Suprapubic skin (tissue), 4 donors: ENCODE data around the gene NEGR1. TPM values are rescaled to one million over a fixed set of nuclear protein-coding genes. Genes with fewer than 3 reads are reported as not detected.

Experiments used
- DNase-seq, 2 donors: peaks; one replicate each; pipeline ENCODE4 v3.0.0-alpha.2; 2019; ENCODE audit warnings: low spot score in 2 of 2
- H3K27ac ChIP-seq: fragments of 200-600 bp; sonication (generic); one replicate; pipeline ENCODE4 v1.5.1; 2019
- H3K27me3 ChIP-seq: fragments of 200-600 bp; sonication (generic); one replicate; pipeline ENCODE4 v1.5.1; 2019
- H3K36me3 ChIP-seq: fragments of 200-600 bp; sonication (generic); one replicate; pipeline ENCODE4 v1.5.1; 2019
- H3K4me1 ChIP-seq: fragments of 200-600 bp; sonication (generic); one replicate; pipeline ENCODE4 v1.5.1; 2019
- H3K4me3 ChIP-seq: fragments of 200-600 bp; sonication (generic); one replicate; pipeline ENCODE4 v1.5.1; 2019; ENCODE audit warnings: mild to moderate bottlenecking
- H3K9me3 ChIP-seq: fragments of 200-600 bp; sonication (generic); one replicate; pipeline ENCODE4 v1.5.1; 2019
- CTCF ChIP-seq, 2 donors: fragments of 200-600 bp in 1 of 2; fragments of 450-650 bp in 1 of 2; sonication (generic) in 1 of 2; IDR thresholded peaks; one replicate each; pipeline ENCODE4 v1.5.1; 2016 to 2019; ENCODE audit warnings: antibody characterized with exemption in 2 of 2, mild to moderate bottlenecking in 1 of 2, moderate library complexity in 1 of 2
- EP300 ChIP-seq: sonication (generic); formaldehyde crosslinking; IDR thresholded peaks from one replicate; pipeline ENCODE4 v1.6.1; 2017; ENCODE audit warnings: antibody characterized with exemption
- POLR2A ChIP-seq, 2 donors: fragments of 450-650 bp; IDR thresholded peaks; one replicate each; pipeline ENCODE4 v1.6.1; 2017; ENCODE audit warnings: antibody characterized with exemption in 2 of 2, mild to moderate bottlenecking in 2 of 2, moderate library complexity in 2 of 2
- POLR2AphosphoS5 ChIP-seq, 3 donors: sonication (generic); formaldehyde crosslinking; IDR thresholded peaks; one replicate each; pipeline ENCODE4 v1.6.1; 2017; ENCODE audit warnings: antibody characterized with exemption in 3 of 3
- WGBS: methylation state at CpG from one replicate; pipeline ENCODE4 v1.1.5; 2018; 5-methylcytosine and 5-hydroxymethylcytosine counted together
- total RNA-seq, 4 donors: library from RNA; depleted of rRNA; stranded (reverse); fragments of >200 nt; gene quantifications; one replicate each; pipeline ENCODE4 v1.1.0, GENCODE V29; 2016

The NEGR1 gene
- total RNA-seq, 4 donors from 2014 or later = 3.0 to 9.9 (median 3.8) TPM

GRCh38 chr1:72086394-72086793 is 195.9 kb downstream of the NEGR1 start:
- WGBS = 79% methylated on average over 3 of the region's 3 CpGs
- Histone ChIP-seq H3K9me3 (no peaks in the 10 kb centered on the region), H3K36me3 (no peaks in the 10 kb centered on the region), H3K4me1 (no peaks in the 10 kb centered on the region), H3K27ac (no peak overlapping the region), H3K4me3 (no peak overlapping the region), H3K27me3 (no peaks in the 10 kb centered on the region)
- DNase-seq = no peak
- TF ChIP-seq EP300 = no peak
- TF ChIP-seq POLR2AphosphoS5 (IDR thresholded peaks at IDR 0.05) = no peak
- TF ChIP-seq POLR2A (IDR thresholded peaks at IDR 0.05) = no peak
- no peak for TF ChIP-seq CTCF (IDR thresholded peaks at IDR 0.05)

GRCh38 chr1:72075425-72075824 is 206.9 kb downstream of the NEGR1 start:
- DNase-seq = no peak
- no peak for TF ChIP-seq POLR2AphosphoS5 (IDR thresholded peaks at IDR 0.05)
- no peak for TF ChIP-seq EP300
- TF ChIP-seq POLR2A (IDR thresholded peaks at IDR 0.05) = no peak
- TF ChIP-seq CTCF (IDR thresholded peaks at IDR 0.05) = no peak
- Histone ChIP-seq H3K36me3 (no peaks in the 10 kb centered on the region), H3K27ac (no peak overlapping the region), H3K4me1 (no peaks in the 10 kb centered on the region), H3K27me3 (no peaks in the 10 kb centered on the region), H3K9me3 (no peaks in the 10 kb centered on the region), H3K4me3 (no peak overlapping the region)

GRCh38 chr1:72066431-72066830 is 215.9 kb downstream of the NEGR1 start:
- Histone ChIP-seq H3K27me3 (no peaks in the 10 kb centered on the region), H3K9me3 (no peaks in the 10 kb centered on the region), H3K36me3 (no peaks in the 10 kb centered on the region), H3K4me3 (no peak overlapping the region), H3K4me1 (peaks cover 21% of the 10 kb centered on the region), H3K27ac (no peak overlapping the region)
- TF ChIP-seq POLR2AphosphoS5 (IDR thresholded peaks at IDR 0.05) (no peak), EP300 (no peak), POLR2A (IDR thresholded peaks at IDR 0.05) (no peak), CTCF (IDR thresholded peaks at IDR 0.05) (no peak)
- WGBS = 43% methylated on average over 7 of the region's 7 CpGs
- DNase-seq = no peak

GRCh38 chr1:72064196-72065075 is 217.9 kb downstream of the NEGR1 start:
- Histone ChIP-seq H3K27ac (no peak overlapping the region), H3K4me1 (peaks cover 21% of the 10 kb centered on the region), H3K4me3 (no peak overlapping the region), H3K36me3 (no peaks in the 10 kb centered on the region), H3K9me3 (no peaks in the 10 kb centered on the region), H3K27me3 (no peaks in the 10 kb centered on the region)
- 59% methylated on average over 3 of the region's 3 CpGs for WGBS
- no peak for TF ChIP-seq POLR2A (IDR thresholded peaks at IDR 0.05)
- no peak for TF ChIP-seq EP300
- no peak for TF ChIP-seq POLR2AphosphoS5 (IDR thresholded peaks at IDR 0.05)
- TF ChIP-seq CTCF (IDR thresholded peaks at IDR 0.05) = no peak
- DNase-seq = no peak

- Histone ChIP-seq H3K27me3 (no peaks in the 10 kb centered on the region), H3K36me3 (no peaks in the 10 kb centered on the region), H3K27ac (no peak overlapping the region), H3K4me1 (peaks cover 21% of the 10 kb centered on the region), H3K9me3 (no peaks in the 10 kb centered on the region), H3K4me3 (no peak overlapping the region)
- 72% methylated on average over 7 of the region's 7 CpGs for WGBS
- DNase-seq = no peak
- TF ChIP-seq POLR2AphosphoS5 (IDR thresholded peaks at IDR 0.05) (no peak), CTCF (IDR thresholded peaks at IDR 0.05) (no peak), EP300 (no peak), POLR2A (IDR thresholded peaks at IDR 0.05) (no peak)
Observed at GRCh38 chr1:72063364-72064044, 218.8 kb downstream of the NEGR1 start.
